Spinal cord (tissue), 10 donors: ENCODE results near the gene NOL3. TPM values are rescaled to one million over a fixed set of nuclear protein-coding genes. Genes with fewer than 3 reads are reported as not detected.

Source experiments
- DNase-seq, 6 donors: peaks; one replicate each; pipeline versions ENCODE4 v3.0.0 to v3.0.0-alpha.2; 2013 to 2015; ENCODE audit warnings: low spot score in 6 of 6, low read depth in 4 of 6
- H3K27ac ChIP-seq: one replicate; pipeline ENCODE4 v1.5.1; 2013; ENCODE audit warnings: low read depth, low read length, control low read depth
- H3K27me3 ChIP-seq: one replicate; pipeline ENCODE4 v1.6.1; 2013; ENCODE audit warnings: low read length; ENCODE audit not compliant: control insufficient read depth, insufficient read depth
- H3K36me3 ChIP-seq: one replicate; pipeline ENCODE4 v1.6.1; 2013; ENCODE audit warnings: low read length; ENCODE audit not compliant: control insufficient read depth, insufficient read depth
- H3K4me1 ChIP-seq: one replicate; pipeline ENCODE4 v1.6.1; 2013; ENCODE audit warnings: low read length; ENCODE audit not compliant: control insufficient read depth, insufficient read depth
- H3K4me3 ChIP-seq: one replicate; pipeline ENCODE4 v1.5.1; 2013; ENCODE audit warnings: low read depth, low read length, control low read depth
- H3K9me3 ChIP-seq: one replicate; pipeline ENCODE4 v1.6.1; 2013; ENCODE audit warnings: low read length; ENCODE audit not compliant: control insufficient read depth, insufficient read depth
- WGBS: methylation state at CpG from one replicate; pipeline ENCODE4 v1.1.5; 2013; ENCODE audit warnings: missing lambda C conversion rate; ENCODE audit not compliant: insufficient coverage; 5-methylcytosine and 5-hydroxymethylcytosine counted together
- polyA plus RNA-seq, 2 donors: library from polyadenylated mRNA; unstranded; fragments of 120-200 nt; gene quantifications; one replicate each; pipeline ENCODE4 v1.2.1, GENCODE V29; 2013; ENCODE audit not compliant: insufficient read length in 2 of 2
- total RNA-seq, 2 donors: library from RNA; depleted of rRNA in 1 of 2; stranded (reverse); fragments of 120-200 nt in 1 of 2; fragments of >200 nt in 1 of 2; gene quantifications; one replicate each; pipeline versions ENCODE4 v1.2.3 to v1.2.4, GENCODE V29; 2013 to 2014
- donor health status: healthy.

The NOL3 gene
- total and polyA plus RNA-seq, 4 donors: 14.0 to 25.4 (median 19.1) TPM

- no peaks in the 10 kb centered on the region for H3K9me3 ChIP-seq
- WGBS: 81% methylated on average over 25 of the region's 25 CpGs
- no peak overlapping the region for H3K4me3 ChIP-seq
Measured at GRCh38 chr16:67210069-67210937, 40.0 kb downstream of the NOL3 start.

DNA sequence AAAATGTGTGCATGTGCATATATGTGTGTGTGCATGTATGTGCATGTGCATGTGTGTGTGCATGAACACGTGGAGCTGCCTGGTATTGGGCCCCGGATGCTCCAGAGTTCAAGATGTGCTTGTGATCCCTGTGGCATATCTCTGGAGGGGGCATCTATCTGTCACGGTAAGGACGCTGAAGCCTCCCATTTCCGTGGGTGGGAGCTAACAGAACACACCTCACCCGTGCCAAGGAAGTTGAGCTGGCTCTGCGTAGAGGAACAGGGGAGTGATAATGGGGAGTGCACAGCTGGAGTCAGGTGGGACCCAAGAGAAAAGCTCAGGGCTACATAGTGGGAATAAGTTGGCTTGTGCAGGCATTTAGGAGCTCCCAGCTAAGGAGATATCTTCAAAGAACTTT, 41.3 kb downstream of the NOL3 start:
- Histone ChIP-seq H3K27ac (no peak overlapping the region), H3K9me3 (no peaks in the 10 kb centered on the region), H3K4me3 (no peak overlapping the region), H3K4me1 (no peaks in the 10 kb centered on the region), H3K36me3 (peaks cover 77% of the 10 kb centered on the region), H3K27me3 (no peaks in the 10 kb centered on the region)
- no peak for DNase-seq
- WGBS: 81% methylated on average over 7 of the region's 7 CpGs

More at GRCh38 chr16:67210069-67210937, 40.0 kb downstream of the NOL3 start:
- peaks cover 78% of the 10 kb centered on the region for H3K36me3 ChIP-seq
- no peaks in the 10 kb centered on the region for H3K4me1 ChIP-seq
- no peaks in the 10 kb centered on the region for H3K27me3 ChIP-seq
- DNase-seq: no peak
- no peak overlapping the region for H3K27ac ChIP-seq

GRCh38 chr16:67212766-67213165, 42.4 kb downstream of the NOL3 start:
- H3K27me3 ChIP-seq: no peaks in the 10 kb centered on the region
- no peaks in the 10 kb centered on the region for H3K9me3 ChIP-seq
- H3K27ac ChIP-seq: no peak overlapping the region
- H3K36me3 ChIP-seq: peaks cover 75% of the 10 kb centered on the region
- no peaks in the 10 kb centered on the region for H3K4me1 ChIP-seq
- DNase-seq: no peak
- H3K4me3 ChIP-seq: no peak overlapping the region

GRCh38 chr16:67213197-67214019, 43.1 kb downstream of the NOL3 start:
- WGBS: 64% methylated on average over 5 of the region's 8 CpGs
- peaks cover 68% of the 10 kb centered on the region for H3K36me3 ChIP-seq
- DNase-seq: no peak
- no peaks in the 10 kb centered on the region for H3K4me1 ChIP-seq
- no peaks in the 10 kb centered on the region for H3K9me3 ChIP-seq
- no peak overlapping the region for H3K27ac ChIP-seq
- no peaks in the 10 kb centered on the region for H3K27me3 ChIP-seq
- H3K4me3 ChIP-seq: no peak overlapping the region

DNA sequence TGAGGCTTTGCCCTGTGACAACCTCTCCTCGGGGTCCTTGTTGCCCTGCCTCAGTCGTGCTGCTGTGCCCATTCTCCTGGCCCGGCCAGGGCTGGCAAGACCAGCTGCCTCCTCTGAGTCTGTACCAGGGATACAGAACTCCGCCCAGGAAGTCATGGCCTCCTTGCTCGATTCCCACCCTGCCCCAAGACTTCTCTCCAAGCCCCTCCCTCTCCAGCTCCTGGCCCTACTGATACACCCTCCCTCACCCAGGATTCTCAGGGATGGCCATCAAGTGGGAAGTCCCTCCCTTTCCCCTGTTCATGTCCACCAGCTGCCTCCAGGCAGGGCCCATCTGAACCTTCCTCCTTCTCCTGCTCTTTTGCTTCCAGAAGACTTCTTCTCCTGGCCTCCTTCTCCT, 45.4 kb downstream of the NOL3 start:
- no peaks in the 10 kb centered on the region for H3K9me3 ChIP-seq

GRCh38 chr16:67216612-67217490, 46.5 kb downstream of the NOL3 start:
- 78% methylated on average over 15 of the region's 18 CpGs for WGBS
- no peak overlapping the region for H3K4me3 ChIP-seq
- no peak overlapping the region for H3K27ac ChIP-seq
- no peaks in the 10 kb centered on the region for H3K27me3 ChIP-seq
- H3K9me3 ChIP-seq: no peaks in the 10 kb centered on the region
- no peak for DNase-seq
- H3K4me1 ChIP-seq: no peaks in the 10 kb centered on the region
- H3K36me3 ChIP-seq: peaks cover 40% of the 10 kb centered on the region

More for the DNA sequence above, 45.4 kb downstream of the NOL3 start:
- Histone ChIP-seq H3K27ac (no peak overlapping the region), H3K36me3 (peaks cover 45% of the 10 kb centered on the region), H3K4me1 (no peaks in the 10 kb centered on the region), H3K27me3 (no peaks in the 10 kb centered on the region), H3K4me3 (no peak overlapping the region)
- WGBS: 67% methylated on average over 5 of the region's 5 CpGs
- DNase-seq: no peak

DNA sequence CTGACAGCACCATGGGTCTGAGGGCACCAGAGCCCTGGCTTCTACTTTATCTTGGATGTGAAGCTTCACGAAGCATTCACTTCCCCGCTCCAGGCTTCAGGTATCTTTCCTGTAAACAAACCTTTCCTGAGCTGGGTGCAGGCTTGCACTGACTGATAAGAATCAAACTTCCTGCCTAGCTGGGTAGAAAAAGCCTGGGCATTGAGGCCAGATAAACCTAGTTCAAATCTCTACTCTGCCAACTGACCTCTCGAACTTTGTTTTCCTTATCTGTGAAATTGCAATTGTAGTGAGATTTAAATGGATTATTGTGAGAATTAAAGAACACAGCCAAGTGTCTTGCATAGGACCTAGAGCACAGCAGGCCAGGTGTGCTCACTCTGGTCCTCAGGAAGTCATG, 53.7 kb downstream of the NOL3 start:
- Histone ChIP-seq H3K27me3 (no peaks in the 10 kb centered on the region), H3K9me3 (no peaks in the 10 kb centered on the region), H3K4me3 (no peak overlapping the region), H3K36me3 (peaks cover 23% of the 10 kb centered on the region), H3K4me1 (peaks cover 28% of the 10 kb centered on the region), H3K27ac (no peak overlapping the region)
- WGBS: 100% methylated on average over 2 of the region's 3 CpGs
- DNase-seq: no peak
